ENCODE measurements around the gene SIAH1.
"Not testable (repeated sequence)": the region's sequence is repeated elsewhere in the genome, so short reads cannot be mapped to it uniquely, and the experiment has no call there.

The SIAH1 gene

GRCh38 chr16:48392407-48392806 lies 7.2 kb upstream of the SIAH1 start:
- no peak for DNase-seq

GRCh38 chr16:48386559-48387312 lies 1.5 kb upstream of the SIAH1 start:
- no peak for DNase-seq

GRCh38 chr16:48384520-48385252 lies 527 bp downstream of the SIAH1 start:
- DNase-seq = peak; percentile 51

- DNase-seq = peak; percentile 25
These were observed 1.2 kb downstream of the SIAH1 start for GRCh38 chr16:48383877-48384519.

GRCh38 chr16:48383009-48383876 lies 2.0 kb downstream of the SIAH1 start:
- DNase-seq = peak; percentile 35

- no peak for DNase-seq
These were observed 3.1 kb downstream of the SIAH1 start for GRCh38 chr16:48382131-48382530.

GRCh38 chr16:48381201-48381600 lies 4.0 kb downstream of the SIAH1 start:
- no peak for DNase-seq

GRCh38 chr16:48378836-48379235 lies 6.4 kb downstream of the SIAH1 start:
- peak; percentile 91 for DNase-seq

- no peak for DNase-seq
These were observed 6.9 kb downstream of the SIAH1 start for GRCh38 chr16:48378276-48378675.

GRCh38 chr16:48377301-48377700 lies 7.9 kb downstream of the SIAH1 start:
- not testable (repeated sequence) for DNase-seq

GRCh38 chr16:48374255-48374654 lies 11.0 kb downstream of the SIAH1 start:
- DNase-seq = no peak

- peak; percentile 48 for DNase-seq
These were observed 11.8 kb downstream of the SIAH1 start for GRCh38 chr16:48373258-48374029.

- DNase-seq = no peak
These were observed 12.5 kb downstream of the SIAH1 start for GRCh38 chr16:48372744-48373143.

GRCh38 chr16:48371393-48371780 lies 13.8 kb downstream of the SIAH1 start:
- DNase-seq = no peak

GRCh38 chr16:48370668-48371392 lies 14.4 kb downstream of the SIAH1 start:
- not testable (repeated sequence) for DNase-seq

GRCh38 chr16:48370229-48370628 lies 15.0 kb downstream of the SIAH1 start:
- DNase-seq = no peak

GRCh38 chr16:48369765-48370164 lies 15.4 kb downstream of the SIAH1 start:
- DNase-seq = no peak

GRCh38 chr16:48367441-48368049 lies 17.7 kb downstream of the SIAH1 start:
- DNase-seq = no peak

- DNase-seq = peak; percentile 72
These were observed 18.8 kb downstream of the SIAH1 start for GRCh38 chr16:48366165-48367093.
